ENCODE results near the gene CCDC88A. TPM values are rescaled to one million over a fixed set of nuclear protein-coding genes. Genes with fewer than 3 reads are reported as not detected.

Gene CCDC88A
- total and polyA plus RNA-seq, 2 donors: 39.6 to 40.8 TPM

- H3K9me3 ChIP-seq (ENCODE audit: control insufficient read depth in 2 of 2, insufficient read depth in 1 of 2, low read length in 1 of 2): peaks cover 0 to 3% of the 10 kb centered on the region in 2 donors
- no peaks in the 10 kb centered on the region for H3K27me3 ChIP-seq (ENCODE audit: control insufficient read depth in 2 of 2, insufficient read depth in 1 of 2, low read length in 1 of 2)
- peaks cover 8 to 15% of the 10 kb centered on the region in 2 donors for H3K4me1 ChIP-seq (ENCODE audit: control insufficient read depth in 2 of 2, insufficient read depth in 2 of 2, low read length in 2 of 2)
- H3K36me3 ChIP-seq (ENCODE audit: control insufficient read depth in 2 of 2, insufficient read depth in 2 of 2, low read length in 1 of 2): peaks cover 0 to 13% of the 10 kb centered on the region in 2 donors
- no peak overlapping the region for H3K27ac ChIP-seq (ENCODE audit: low read depth in 1 of 2, low read length in 1 of 2)
- DNase-seq (ENCODE audit: low read depth in 6 of 9, low spot score in 9 of 9): no peak
- WGBS: 48% methylated on average over 5 of the region's 5 CpGs
- H3K4me3 ChIP-seq (ENCODE audit: low read length in 2 of 2): peak overlapping the region in 1 of 2 donors; percentile 94
Observed at GRCh38 chr2:55416786-55417568, 2.7 kb downstream of the CCDC88A start.

GRCh38 chr2:55415300-55415699 lies 4.4 kb downstream of the CCDC88A start:
- no peak overlapping the region for H3K27ac ChIP-seq (ENCODE audit: low read depth in 1 of 2, low read length in 1 of 2)
- WGBS: 94% methylated on average over 2 of the region's 2 CpGs
- H3K4me3 ChIP-seq (ENCODE audit: low read length in 2 of 2): no peak overlapping the region
- peaks cover 0 to 3% of the 10 kb centered on the region in 2 donors for H3K9me3 ChIP-seq (ENCODE audit: control insufficient read depth in 2 of 2, insufficient read depth in 1 of 2, low read length in 1 of 2)
- H3K27me3 ChIP-seq (ENCODE audit: control insufficient read depth in 2 of 2, insufficient read depth in 1 of 2, low read length in 1 of 2): no peaks in the 10 kb centered on the region
- peaks cover 0 to 27% of the 10 kb centered on the region in 2 donors for H3K36me3 ChIP-seq (ENCODE audit: control insufficient read depth in 2 of 2, insufficient read depth in 2 of 2, low read length in 1 of 2)
- peaks cover 4 to 7% of the 10 kb centered on the region in 2 donors for H3K4me1 ChIP-seq (ENCODE audit: control insufficient read depth in 2 of 2, insufficient read depth in 2 of 2, low read length in 2 of 2)
- no peak for DNase-seq (ENCODE audit: low read depth in 6 of 9, low spot score in 9 of 9)

GRCh38 chr2:55408918-55409868 lies 10.5 kb downstream of the CCDC88A start:
- DNase-seq (ENCODE audit: low read depth in 6 of 9, low spot score in 9 of 9): no peak
- Histone ChIP-seq H3K9me3 (ENCODE audit: control insufficient read depth in 2 of 2, insufficient read depth in 1 of 2, low read length in 1 of 2) (no peaks in the 10 kb centered on the region), H3K27ac (ENCODE audit: low read depth in 1 of 2, low read length in 1 of 2) (no peak overlapping the region), H3K27me3 (ENCODE audit: control insufficient read depth in 2 of 2, insufficient read depth in 1 of 2, low read length in 1 of 2) (no peaks in the 10 kb centered on the region), H3K4me3 (ENCODE audit: low read length in 2 of 2) (no peak overlapping the region), H3K36me3 (ENCODE audit: control insufficient read depth in 2 of 2, insufficient read depth in 2 of 2, low read length in 1 of 2) (peaks cover 12 to 46% of the 10 kb centered on the region in 2 donors), H3K4me1 (ENCODE audit: control insufficient read depth in 2 of 2, insufficient read depth in 2 of 2, low read length in 2 of 2) (peaks cover 0 to 2% of the 10 kb centered on the region in 2 donors)
- WGBS: 89% methylated on average over 12 of the region's 12 CpGs

- Histone ChIP-seq H3K4me1 (ENCODE audit: control insufficient read depth in 2 of 2, insufficient read depth in 2 of 2, low read length in 2 of 2) (peaks cover 0 to 2% of the 10 kb centered on the region in 2 donors), H3K27me3 (ENCODE audit: control insufficient read depth in 2 of 2, insufficient read depth in 1 of 2, low read length in 1 of 2) (no peaks in the 10 kb centered on the region), H3K9me3 (ENCODE audit: control insufficient read depth in 2 of 2, insufficient read depth in 1 of 2, low read length in 1 of 2) (no peaks in the 10 kb centered on the region), H3K27ac (ENCODE audit: low read depth in 1 of 2, low read length in 1 of 2) (no peak overlapping the region), H3K4me3 (ENCODE audit: low read length in 2 of 2) (no peak overlapping the region), H3K36me3 (ENCODE audit: control insufficient read depth in 2 of 2, insufficient read depth in 2 of 2, low read length in 1 of 2) (peaks cover 12 to 48% of the 10 kb centered on the region in 2 donors)
- no peak for DNase-seq (ENCODE audit: low read depth in 6 of 9, low spot score in 9 of 9)
- WGBS: 79% methylated on average over 5 of the region's 5 CpGs
Observed at GRCh38 chr2:55408098-55408882, 11.4 kb downstream of the CCDC88A start.

GRCh38 chr2:55405116-55405515 lies 14.5 kb downstream of the CCDC88A start:
- Histone ChIP-seq H3K4me3 (ENCODE audit: low read length in 2 of 2) (no peak overlapping the region), H3K9me3 (ENCODE audit: control insufficient read depth in 2 of 2, insufficient read depth in 1 of 2, low read length in 1 of 2) (no peaks in the 10 kb centered on the region), H3K27me3 (ENCODE audit: control insufficient read depth in 2 of 2, insufficient read depth in 1 of 2, low read length in 1 of 2) (no peaks in the 10 kb centered on the region), H3K36me3 (ENCODE audit: control insufficient read depth in 2 of 2, insufficient read depth in 2 of 2, low read length in 1 of 2) (peaks cover 15 to 25% of the 10 kb centered on the region in 2 donors), H3K27ac (ENCODE audit: low read depth in 1 of 2, low read length in 1 of 2) (no peak overlapping the region), H3K4me1 (ENCODE audit: control insufficient read depth in 2 of 2, insufficient read depth in 2 of 2, low read length in 2 of 2) (peaks cover 0 to 2% of the 10 kb centered on the region in 2 donors)
- no peak for DNase-seq (ENCODE audit: low read depth in 6 of 9, low spot score in 9 of 9)
- 98% methylated on average over 2 of the region's 2 CpGs for WGBS

GRCh38 chr2:55403256-55403998 lies 16.2 kb downstream of the CCDC88A start:
- Histone ChIP-seq H3K27me3 (ENCODE audit: control insufficient read depth in 2 of 2, insufficient read depth in 1 of 2, low read length in 1 of 2) (no peaks in the 10 kb centered on the region), H3K4me3 (ENCODE audit: low read length in 2 of 2) (no peak overlapping the region), H3K36me3 (ENCODE audit: control insufficient read depth in 2 of 2, insufficient read depth in 2 of 2, low read length in 1 of 2) (peaks cover 15 to 22% of the 10 kb centered on the region in 2 donors), H3K9me3 (ENCODE audit: control insufficient read depth in 2 of 2, insufficient read depth in 1 of 2, low read length in 1 of 2) (no peaks in the 10 kb centered on the region), H3K27ac (ENCODE audit: low read depth in 1 of 2, low read length in 1 of 2) (no peak overlapping the region), H3K4me1 (ENCODE audit: control insufficient read depth in 2 of 2, insufficient read depth in 2 of 2, low read length in 2 of 2) (no peaks in the 10 kb centered on the region)
- no peak for DNase-seq (ENCODE audit: low read depth in 6 of 9, low spot score in 9 of 9)
- 98% methylated on average over 4 of the region's 4 CpGs for WGBS

GRCh38 chr2:55401124-55401523 lies 18.5 kb downstream of the CCDC88A start:
- Histone ChIP-seq H3K27me3 (ENCODE audit: control insufficient read depth in 2 of 2, insufficient read depth in 1 of 2, low read length in 1 of 2) (no peaks in the 10 kb centered on the region), H3K36me3 (ENCODE audit: control insufficient read depth in 2 of 2, insufficient read depth in 2 of 2, low read length in 1 of 2) (peaks cover 15 to 22% of the 10 kb centered on the region in 2 donors), H3K27ac (ENCODE audit: low read depth in 1 of 2, low read length in 1 of 2) (no peak overlapping the region), H3K4me1 (ENCODE audit: control insufficient read depth in 2 of 2, insufficient read depth in 2 of 2, low read length in 2 of 2) (no peaks in the 10 kb centered on the region), H3K9me3 (ENCODE audit: control insufficient read depth in 2 of 2, insufficient read depth in 1 of 2, low read length in 1 of 2) (no peaks in the 10 kb centered on the region), H3K4me3 (ENCODE audit: low read length in 2 of 2) (no peak overlapping the region)
- DNase-seq (ENCODE audit: low read depth in 6 of 9, low spot score in 9 of 9): no peak
- WGBS: 100% methylated on average over 1 of the region's 1 CpG

- Histone ChIP-seq H3K4me3 (ENCODE audit: low read length in 2 of 2) (no peak overlapping the region), H3K27ac (ENCODE audit: low read depth in 1 of 2, low read length in 1 of 2) (no peak overlapping the region), H3K9me3 (ENCODE audit: control insufficient read depth in 2 of 2, insufficient read depth in 1 of 2, low read length in 1 of 2) (no peaks in the 10 kb centered on the region), H3K4me1 (ENCODE audit: control insufficient read depth in 2 of 2, insufficient read depth in 2 of 2, low read length in 2 of 2) (no peaks in the 10 kb centered on the region), H3K27me3 (ENCODE audit: control insufficient read depth in 2 of 2, insufficient read depth in 1 of 2, low read length in 1 of 2) (no peaks in the 10 kb centered on the region), H3K36me3 (ENCODE audit: control insufficient read depth in 2 of 2, insufficient read depth in 2 of 2, low read length in 1 of 2) (peaks cover 9 to 16% of the 10 kb centered on the region in 2 donors)
- DNase-seq (ENCODE audit: low read depth in 6 of 9, low spot score in 9 of 9): no peak
- 98% methylated on average over 2 of the region's 2 CpGs for WGBS
Observed at GRCh38 chr2:55400332-55400731, 19.3 kb downstream of the CCDC88A start.

Measured in thymus (tissue), 11 donors.